IMR-90 (cell line): ENCODE data around the gene ELP4. TPM values are rescaled to one million over a fixed set of nuclear protein-coding genes. Genes with fewer than 3 reads are reported as not detected.

Experiments used
- ATAC-seq: fragments of 200-7000 bp; cut with Tn5 transposase; 2 replicates; pipeline ENCODE4 v1.9.1; 2020; ENCODE audit warnings: low read depth, mild to moderate bottlenecking, moderate library complexity
- BruUV-seq: library from RNA; stranded (reverse); fragments of 400-500 nt; replicated peaks from 2 replicates; lab custom pipeline; 2021; lab: Mats Ljungman, UMichigan
- CTCF ChIA-PET: fragments of 300-600 bp; formaldehyde crosslinking; extraction: SDS; loops from one replicate; lab custom pipeline; 2021; ENCODE audit warnings: antibody characterized with exemption; lab: Yijun Ruan, JAX
- POLR2A ChIA-PET: fragments of 300-600 bp; sonication (Branson Sonifier 250); formaldehyde crosslinking; loops from one replicate; lab custom pipeline; 2022; ENCODE audit warnings: antibody characterized with exemption; ENCODE audit not compliant: unreplicated experiment; lab: Charles Lee
- DNase-seq: peaks from one replicate; pipeline ENCODE4 v3.0.0; 2013
- H2AFZ ChIP-seq: replicated peaks from 2 replicates; pipeline ENCODE3; 2013; ENCODE audit warnings: low read length, mild to moderate bottlenecking; ENCODE audit not compliant: poor library complexity
- H2AK5ac ChIP-seq: 2 replicates; pipeline ENCODE4 v1.6.1; 2013; ENCODE audit warnings: low read depth, low read length, inconsistent platforms
- H2AK9ac ChIP-seq: replicated peaks from 2 replicates; pipeline ENCODE3; 2013; ENCODE audit warnings: mild to moderate bottlenecking, low read depth, low read length, moderate library complexity; ENCODE audit not compliant: poor library complexity
- H2BK120ac ChIP-seq: 2 replicates; pipeline ENCODE4 v1.6.1; 2013; ENCODE audit warnings: low read depth, low read length, inconsistent platforms
- H2BK15ac ChIP-seq: 3 replicates; pipeline ENCODE4 v1.6.1; 2013; ENCODE audit warnings: low read depth, low read length, inconsistent platforms
- H2BK20ac ChIP-seq: 2 replicates; pipeline ENCODE4 v1.6.1; 2013; ENCODE audit warnings: low read depth, mild to moderate bottlenecking, inconsistent platforms, low read length, moderate library complexity
- H2BK5ac ChIP-seq: 2 replicates; pipeline ENCODE4 v1.6.1; 2013; ENCODE audit warnings: mild to moderate bottlenecking, low read depth, low read length, inconsistent platforms; ENCODE audit not compliant: poor library complexity, severe bottlenecking
- H3K14ac ChIP-seq: replicated peaks from 2 replicates; pipeline ENCODE4 v1.6.1; 2013; ENCODE audit warnings: low read depth, low read length, inconsistent platforms
- H3K18ac ChIP-seq: 2 replicates; pipeline ENCODE4 v1.6.1; 2013; ENCODE audit warnings: low read depth, low read length, control low read depth
- H3K23ac ChIP-seq: 2 replicates; pipeline ENCODE4 v1.6.1; 2013; ENCODE audit warnings: low read depth, low read length, inconsistent platforms
- H3K27ac ChIP-seq: 2 replicates; pipeline ENCODE4 v1.5.1; 2013; ENCODE audit warnings: mild to moderate bottlenecking, control low read depth, low read length; ENCODE audit not compliant: insufficient read depth
- H3K27me3 ChIP-seq: 2 replicates; pipeline ENCODE4 v1.6.1; 2013; ENCODE audit warnings: low read length; ENCODE audit not compliant: control insufficient read depth, insufficient read depth
- H3K36me3 ChIP-seq: 2 replicates; pipeline ENCODE4 v1.6.1; 2013; ENCODE audit warnings: low read length, mixed read lengths; ENCODE audit not compliant: control insufficient read depth, insufficient read depth
- H3K4ac ChIP-seq: 2 replicates; pipeline ENCODE4 v1.6.1; 2013; ENCODE audit warnings: low read depth, low read length, inconsistent platforms
- H3K4me1 ChIP-seq: 2 replicates; pipeline ENCODE4 v1.6.1; 2013; ENCODE audit warnings: low read length, mixed read lengths; ENCODE audit not compliant: control insufficient read depth, insufficient read depth
- H3K4me2 ChIP-seq: 2 replicates; pipeline ENCODE4 v1.6.1; 2013; ENCODE audit warnings: low read depth, mild to moderate bottlenecking, control low read depth, low read length, moderate library complexity
- H3K4me3 ChIP-seq: 2 replicates; pipeline ENCODE4 v1.5.1; 2013; ENCODE audit warnings: low read depth, mild to moderate bottlenecking, control low read depth, low read length, moderate library complexity; ENCODE audit not compliant: insufficient read depth
- H3K56ac ChIP-seq: 2 replicates; pipeline ENCODE4 v1.6.1; 2013; ENCODE audit warnings: low read length, inconsistent platforms; ENCODE audit not compliant: insufficient read depth; ENCODE audit errors: extremely low read depth
- H3K79me1 ChIP-seq, 2 experiments: 2 replicates each; pipeline ENCODE4 v1.6.1; 2013; ENCODE audit warnings: low read length in 2 of 2, inconsistent platforms in 1 of 2, low read depth in 1 of 2
- H3K9ac ChIP-seq: 2 replicates; pipeline ENCODE4 v1.6.1; 2013; ENCODE audit warnings: low read depth, low read length, control low read depth
- H3K9me1 ChIP-seq: 2 replicates; pipeline ENCODE4 v1.6.1; 2013; ENCODE audit warnings: low read length, inconsistent platforms; ENCODE audit not compliant: insufficient read depth
- H3K9me3 ChIP-seq: 2 replicates; pipeline ENCODE4 v1.6.1; 2013; ENCODE audit warnings: low read length; ENCODE audit not compliant: control insufficient read depth, insufficient read depth
- H4K20me1 ChIP-seq: 2 replicates; pipeline ENCODE4 v1.6.1; 2013; ENCODE audit warnings: low read length, inconsistent platforms; ENCODE audit not compliant: insufficient read depth
- H4K5ac ChIP-seq: 2 replicates; pipeline ENCODE4 v1.6.1; 2013; ENCODE audit warnings: mild to moderate bottlenecking, low read depth, low read length, control low read depth
- H4K8ac ChIP-seq, 2 experiments: 2 replicates each; pipeline ENCODE4 v1.6.1; 2013; ENCODE audit warnings: low read depth in 2 of 2, low read length in 2 of 2, control low read depth in 1 of 2, inconsistent platforms in 1 of 2
- H4K91ac ChIP-seq: 2 replicates; pipeline ENCODE4 v1.6.1; 2013; ENCODE audit warnings: low read depth, low read length, inconsistent platforms; ENCODE audit not compliant: insufficient read depth
- BHLHE40 ChIP-seq: fragments of 150-350 bp; IDR thresholded peaks from 2 replicates; pipeline ENCODE4 v1.6.1; 2016; ENCODE audit warnings: mild to moderate bottlenecking, low read depth, low read length
- CEBPB ChIP-seq: IDR thresholded peaks from 2 replicates; pipeline ENCODE4 v1.6.1; 2012; ENCODE audit warnings: low read depth, low read length, improper control_type of control experiment
- CHD1 ChIP-seq: IDR thresholded peaks from 2 replicates; pipeline ENCODE4 v1.6.1; 2012; ENCODE audit warnings: low read depth, low read length, improper control_type of control experiment
- CTCF ChIP-seq: conservative IDR thresholded peaks from 2 replicates; pipeline ENCODE4 v1.5.1; 2012; ENCODE audit warnings: mild to moderate bottlenecking, low read depth, low read length, improper control_type of control experiment
- FOS ChIP-seq: fragments of 150-350 bp; IDR thresholded peaks from 2 replicates; pipeline ENCODE4 v1.6.1; 2016; ENCODE audit warnings: low read depth, low read length
- MAFK ChIP-seq: IDR thresholded peaks from 2 replicates; pipeline ENCODE4 v1.6.1; 2012; ENCODE audit warnings: low read depth, low read length, improper control_type of control experiment
- MAZ ChIP-seq: IDR thresholded peaks from 2 replicates; pipeline ENCODE4 v1.6.1; 2012; ENCODE audit warnings: low read depth, mild to moderate bottlenecking, low read length, improper control_type of control experiment, moderate library complexity, borderline replicate concordance
- MXI1 ChIP-seq: IDR thresholded peaks from 2 replicates; pipeline ENCODE4 v1.6.1; 2012; ENCODE audit warnings: low read depth, mild to moderate bottlenecking, low read length, moderate library complexity, borderline replicate concordance
- NFE2L2 ChIP-seq: fragments of 150-350 bp; IDR thresholded peaks from 2 replicates; pipeline ENCODE4 v1.6.1; 2016; ENCODE audit warnings: low read depth, mild to moderate bottlenecking, low read length
- POLR2A ChIP-seq: IDR thresholded peaks from 2 replicates; pipeline ENCODE4 v1.6.1; 2012; ENCODE audit warnings: mild to moderate bottlenecking, low read depth, low read length
- RAD21 ChIP-seq: IDR thresholded peaks from 2 replicates; pipeline ENCODE4 v1.6.1; 2012; ENCODE audit warnings: low read length, improper control_type of control experiment
- RCOR1 ChIP-seq: IDR thresholded peaks from 2 replicates; pipeline ENCODE4 v1.6.1; 2012; ENCODE audit warnings: mild to moderate bottlenecking, low read length, improper control_type of control experiment; ENCODE audit not compliant: insufficient replicate concordance
- RFX5 ChIP-seq: IDR thresholded peaks from 2 replicates; pipeline ENCODE4 v1.8.0; 2012; ENCODE audit warnings: low read depth, mild to moderate bottlenecking, low read length, moderate library complexity
- SMC3 ChIP-seq: fragments of 150-350 bp; IDR thresholded peaks from 2 replicates; pipeline ENCODE4 v1.6.1; 2016; ENCODE audit warnings: low read depth, mild to moderate bottlenecking, antibody characterized with exemption, low read length, moderate library complexity
- USF2 ChIP-seq: fragments of 150-350 bp; IDR thresholded peaks from 2 replicates; pipeline ENCODE4 v1.6.1; 2017; ENCODE audit warnings: mild to moderate bottlenecking, antibody characterized with exemption, low read length, low read depth
- WGBS, 2 experiments: methylation state at CpG; one replicate each; pipeline versions ENCODE4 v1.1.5 to v1.1.7; 2013; ENCODE audit warnings: missing lambda C conversion rate in 2 of 2; ENCODE audit not compliant: insufficient read length in 1 of 2; ENCODE audit errors: extremely low coverage in 2 of 2; 5-methylcytosine and 5-hydroxymethylcytosine counted together
- dilution Hi-C: fragments of 300-500 bp; cut with HindIII; formaldehyde crosslinking; loops from one replicate; pipeline ENCODE4 v1.14.3; 2018; ENCODE audit warnings: low sequenced_read_pairs; ENCODE audit not compliant: unreplicated experiment
- in situ Hi-C: fragments of 300-500 bp; cut with MboI; formaldehyde crosslinking; loops from 3 replicates; pipeline ENCODE4 v1.14.3; 2019; ENCODE audit warnings: low sequenced_read_pairs, inconsistent platforms, mixed read lengths
- intact Hi-C: fragments of 100-400 bp; cut with micrococcal nuclease; formaldehyde crosslinking; loops from 2 replicates; pipeline ENCODE4 v1.10.0; 2022
- polyA plus RNA-seq, 3 experiments: library from polyadenylated mRNA; depleted of rRNA; stranded (reverse); fragments of >200 nt; gene quantifications; 2 replicates each; pipeline ENCODE4 v1.2.3, GENCODE V29; 2012; ENCODE audit warnings: low replicate concordance in 1 of 3
- total RNA-seq: library from RNA; depleted of rRNA; stranded (reverse); fragments of >200 nt; gene quantifications from 2 replicates; pipeline ENCODE4 v1.2.3, GENCODE V29; 2012

The ELP4 gene
- total and polyA plus RNA-seq, 2 of the 4 experiments (the other 2 are of a cell fraction): 8.4 to 20.4 TPM

GRCh38 chr11:31817621-31818424, 308.3 kb downstream of the ELP4 start:
- intact Hi-C loops: no loop called here
- POLR2A ChIA-PET: no interaction called here
- no peak overlapping the region for H2BK120ac ChIP-seq
- peaks cover 16% of the 10 kb centered on the region; the same call in 1 of the 2 replicates for H3K9me3 ChIP-seq
- no peaks in the 10 kb centered on the region for H3K79me1 ChIP-seq
- H2BK15ac ChIP-seq: no peak overlapping the region
- H3K23ac ChIP-seq: no peak overlapping the region
- in situ Hi-C loops: no loop called here
- no peak overlapping the region for H3K9ac ChIP-seq
- H3K14ac ChIP-seq: no peak overlapping the region
- no peaks in the 10 kb centered on the region; the same call in 1 of the 2 replicates for H3K4me1 ChIP-seq
- no peak overlapping the region for H3K4me3 ChIP-seq
- no peak overlapping the region for H3K56ac ChIP-seq
- DNase-seq (no peak), ATAC-seq (no peak)
- no peak overlapping the region for H3K18ac ChIP-seq
- no TSS peak for BruUV-seq
- no peak overlapping the region for H2BK5ac ChIP-seq
- no peaks in the 10 kb centered on the region for H3K9me1 ChIP-seq
- no peak overlapping the region for H3K4me2 ChIP-seq
- H3K27me3 ChIP-seq: peaks cover 96% of the 10 kb centered on the region
- dilution Hi-C loops: no loop called here
- WGBS, 2 experiments: 6% methylated on average over 21 of the region's 58 CpGs; no CpG with 5 or more reads in 1 of the 2 experiments
- no peak overlapping the region for H3K27ac ChIP-seq
- CTCF ChIA-PET: no interaction called here
- no peak overlapping the region for H4K5ac ChIP-seq
- no peaks in the 10 kb centered on the region; the same call in none of the 2 replicates for H4K20me1 ChIP-seq
- no peak overlapping the region for H2AK5ac ChIP-seq
- peak overlapping the region; percentile 40 for H2AFZ ChIP-seq
- no peak overlapping the region for H2AK9ac ChIP-seq
- no peak overlapping the region for H3K4ac ChIP-seq
- H3K36me3 ChIP-seq: no peaks in the 10 kb centered on the region
- no peak overlapping the region for H4K91ac ChIP-seq
- no peak overlapping the region for H2BK20ac ChIP-seq
- H4K8ac ChIP-seq: no peak overlapping the region
- TF ChIP-seq RCOR1 (no peak), FOS (no peak), POLR2A (no peak), CTCF (no peak), SMC3 (no peak), CHD1 (no peak), NFE2L2 (no peak), MXI1 (no peak), MAZ (no peak), RAD21 (no peak), MAFK (no peak), RFX5 (no peak), BHLHE40 (no peak), USF2 (no peak), CEBPB (no peak)
